ENCODE data around the gene ERBIN.
"Not testable (repeated sequence)": the region's sequence is repeated elsewhere in the genome, so short reads cannot be mapped to it uniquely, and the experiment has no call there.

Gene ERBIN

GRCh38 chr5:65923339-65923738 is 3.0 kb upstream of the ERBIN start:
- DNase-seq = no peak

GRCh38 chr5:65924366-65925043 is 1.9 kb upstream of the ERBIN start:
- no peak for DNase-seq

GRCh38 chr5:65925044-65925600 is 1.3 kb upstream of the ERBIN start:
- DNase-seq = peak; percentile 58

- peak; percentile 70 for DNase-seq
Observed at GRCh38 chr5:65925601-65926275, 637 bp upstream of the ERBIN start.

GRCh38 chr5:65926893-65927292 is 518 bp downstream of the ERBIN start:
- DNase-seq = no peak

GRCh38 chr5:65927503-65928321 is 1.3 kb downstream of the ERBIN start:
- no peak for DNase-seq

GRCh38 chr5:65928322-65928752 is 2.0 kb downstream of the ERBIN start:
- DNase-seq = no peak

GRCh38 chr5:65928860-65929259 is 2.5 kb downstream of the ERBIN start:
- DNase-seq = no peak

- no peak for DNase-seq
Observed at GRCh38 chr5:65932676-65933075, 6.3 kb downstream of the ERBIN start.

GRCh38 chr5:65933295-65933694 is 6.9 kb downstream of the ERBIN start:
- no peak for DNase-seq

- no peak for DNase-seq
Observed at GRCh38 chr5:65938256-65938655, 11.9 kb downstream of the ERBIN start.

- DNase-seq = no peak
Observed at GRCh38 chr5:65943771-65944170, 17.4 kb downstream of the ERBIN start.

- DNase-seq = no peak
Observed at GRCh38 chr5:65946198-65946745, 19.9 kb downstream of the ERBIN start.

- no peak for DNase-seq
Observed at GRCh38 chr5:65948115-65948747, 21.9 kb downstream of the ERBIN start.

GRCh38 chr5:65951330-65951729 is 25.0 kb downstream of the ERBIN start:
- no peak for DNase-seq

- no peak for DNase-seq
Observed at GRCh38 chr5:65952259-65952658, 25.9 kb downstream of the ERBIN start.

GRCh38 chr5:65954200-65954599 is 27.8 kb downstream of the ERBIN start:
- no peak for DNase-seq

- no peak for DNase-seq
Observed at GRCh38 chr5:65955746-65956145, 29.4 kb downstream of the ERBIN start.

- DNase-seq = not testable (repeated sequence)
Observed at GRCh38 chr5:65957703-65958102, 31.3 kb downstream of the ERBIN start.

GRCh38 chr5:65961633-65962032 is 35.3 kb downstream of the ERBIN start:
- no peak for DNase-seq

- DNase-seq = no peak
Observed at GRCh38 chr5:65967288-65968066, 41.1 kb downstream of the ERBIN start.

Measured in SHP77 treated with DMSO at 0.1 percent for 48 hours (cell line).